Fibroblast of the aortic adventitia (primary cell): Measurements from ENCODE around the gene SLC41A3. TPM values are rescaled to one million over a fixed set of nuclear protein-coding genes. Genes with fewer than 3 reads are reported as not detected.

Source experiments
- DNase-seq: peaks from one replicate; pipeline ENCODE4 v3.0.0-alpha.2; 2010; ENCODE audit warnings: low read depth
- H3K4me3 ChIP-seq: 2 replicates; pipeline ENCODE4 v1.5.1; 2011; ENCODE audit warnings: low read depth, mild to moderate bottlenecking, control low read depth, low read length, moderate library complexity
- CTCF ChIP-seq: IDR thresholded peaks from 2 replicates; pipeline ENCODE4 v1.5.1; 2011; ENCODE audit warnings: mild to moderate bottlenecking, low read length, control low read depth, inconsistent platforms; ENCODE audit not compliant: insufficient read depth
- total RNA-seq: library from RNA; depleted of rRNA; stranded (reverse); fragments of >200 nt; gene quantifications from 2 replicates; pipeline ENCODE4 v1.2.3, GENCODE V29; 2012; ENCODE audit warnings: low replicate concordance

Gene SLC41A3
- total RNA-seq, 1 donor, result 40.0 TPM

GRCh38 chr3:126087552-126088175 lies 3.7 kb upstream of the SLC41A3 start:
- no peak for DNase-seq
- H3K4me3 ChIP-seq, result no peak overlapping the region
- no peak for TF ChIP-seq CTCF

GRCh38 chr3:126085841-126086240 lies 1.9 kb upstream of the SLC41A3 start:
- no peak overlapping the region for H3K4me3 ChIP-seq
- no peak for DNase-seq
- no peak for TF ChIP-seq CTCF

- DNase-seq, result no peak
- no peak for TF ChIP-seq CTCF
- H3K4me3 ChIP-seq, result no peak overlapping the region
Observed at GRCh38 chr3:126085276-126085675, 1.4 kb upstream of the SLC41A3 start.

- no peak for TF ChIP-seq CTCF
- H3K4me3 ChIP-seq, result peak overlapping the region; percentile 78
- DNase-seq, result no peak
Observed at GRCh38 chr3:126084768-126085180, 850 bp upstream of the SLC41A3 start.

- peak; percentile 14 for DNase-seq
- peak overlapping the region; percentile 78 for H3K4me3 ChIP-seq
- no peak for TF ChIP-seq CTCF
Observed at GRCh38 chr3:126083511-126083912, 412 bp downstream of the SLC41A3 start.

- no peak for DNase-seq
- peak overlapping the region; percentile 78 for H3K4me3 ChIP-seq
- TF ChIP-seq CTCF, result no peak
Observed at GRCh38 chr3:126083138-126083445, 832 bp downstream of the SLC41A3 start.
